Pancreas (tissue), 10 donors: ENCODE data around the gene TPCN2. TPM values are rescaled to one million over a fixed set of nuclear protein-coding genes. Genes with fewer than 3 reads are reported as not detected.

Experiments used
- ATAC-seq, 4 donors: fragments of 200-7000 bp; cut with Tn5 transposase; one replicate each; pipeline versions ENCODE4 v1.8.0 to v1.9.1; 2020; ENCODE audit warnings: mild to moderate bottlenecking in 4 of 4, moderate library complexity in 4 of 4
- DNase-seq, 6 donors: peaks; one replicate each; pipeline ENCODE4 v3.0.0-alpha.2; 2020
- FAIRE-seq: peaks from 2 replicates; lab custom pipeline; 2012; peaks lifted over from hg19 to GRCh38; lab: Jason Lieb, UNC
- H3K27ac ChIP-seq, 4 donors: fragments of 200-600 bp; sonication (generic); 1 replicate in 3 of 4; 2 replicates in 1 of 4; pipeline versions ENCODE4 v1.5.0 to v1.8.0; 2020
- H3K27me3 ChIP-seq, 4 donors: fragments of 200-600 bp; one replicate each; pipeline ENCODE4 v1.8.0; 2021
- H3K36me3 ChIP-seq, 3 donors: fragments of 200-600 bp; sonication (generic) in 1 of 3; one replicate each; pipeline versions ENCODE4 v1.5.0 to v1.8.0; 2020 to 2021
- H3K4me1 ChIP-seq, 3 donors: fragments of 200-600 bp; one replicate each; pipeline ENCODE4 v1.8.0; 2021
- H3K4me3 ChIP-seq, 4 donors: fragments of 200-600 bp; sonication (generic) in 2 of 4; one replicate each; pipeline versions ENCODE4 v1.5.0 to v1.8.0; 2020 to 2021
- H3K9me3 ChIP-seq, 4 donors: fragments of 200-600 bp; one replicate each; pipeline ENCODE4 v1.8.0; 2021
- CTCF ChIP-seq, 4 donors: fragments of 200-600 bp; sonication (generic) in 3 of 4; IDR thresholded peaks; one replicate each; pipeline versions ENCODE4 v1.5.0 to v1.8.0; 2021; ENCODE audit warnings: antibody characterized with exemption in 4 of 4
- WGBS, 2 donors: extraction: QIAGEN DNeasy Blood & Tissue Kit; methylation state at CpG; one replicate each; pipeline ENCODE4 v1.1.7; 2013; 5-methylcytosine and 5-hydroxymethylcytosine counted together
- intact Hi-C, 3 donors: fragments of 100-400 bp; cut with DNase I; formaldehyde crosslinking; loops; one replicate each; pipeline versions ENCODE4 v1.11.1 to v1.14.2; 2022
- polyA plus RNA-seq, 2 donors: library from polyadenylated mRNA; stranded (reverse); fragments of 200-250 nt; gene quantifications; one replicate each; pipeline ENCODE4 v1.2.3, GENCODE V29; 2013
- total RNA-seq, 6 donors: library from RNA; stranded (reverse); fragmentation: NEBNext Ultra II Directional in 4 of 6; extraction: Animal tissue kit (Norgen Biotek cat#: 25700) in 4 of 6; gene quantifications; one replicate each; pipeline versions ENCODE4 v1.2.1 to v1.2.4, GENCODE V29; 2021 to 2023
- donor health status: healthy with polysubstance abuse.
- donor health status: DM: no; HTN: no; CAD: no; lungs with moderate emphysema.
- donor health status: DM: no; HTN: no; CAD: no.
- donor health status: control.
- donor health status: control.
- donor health status: Bipolar disorder and iron deficiency.
- donor health status: DM: yes; HTN: yes; CAD: no.
- donor health status: DM: no; HTN: no; CAD: no.
- donor health status: DM: no; HTN: no; CAD: no.
- donor health status: DM: yes; HTN: yes; CAD: no.

TPCN2 gene
- total and polyA plus RNA-seq, 8 donors = 5.6 to 13.5 (median 9.9) TPM

DNA sequence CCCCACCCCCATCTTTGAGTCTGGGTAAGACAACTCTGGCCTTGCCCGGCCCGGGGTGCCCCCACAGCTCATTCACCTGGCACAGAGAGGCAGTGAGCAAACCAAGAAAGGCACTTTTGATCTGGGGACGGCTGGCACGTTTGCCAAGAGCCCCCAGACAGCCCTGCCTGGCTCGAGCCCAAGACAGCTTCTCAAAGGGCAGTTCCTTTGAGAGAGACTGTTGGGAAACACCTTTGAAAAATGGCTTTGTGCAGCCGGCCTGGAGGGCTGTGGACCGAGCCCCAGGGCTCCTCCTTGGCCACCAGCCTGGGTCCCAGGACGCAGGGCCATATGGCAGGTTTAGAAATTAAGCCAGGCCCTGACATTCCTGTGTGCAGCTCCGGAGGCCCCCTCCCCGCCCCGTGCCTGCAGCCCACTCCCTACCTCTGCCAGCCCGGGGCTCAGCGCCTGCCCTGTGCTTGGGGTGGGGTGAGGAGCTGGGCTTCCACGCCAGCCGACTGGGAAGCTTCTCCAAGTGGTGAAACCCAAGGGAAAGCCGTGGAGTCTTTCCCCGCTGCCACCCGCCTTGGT is 56.8 kb downstream of the TPCN2 start:
- DNase-seq = peak in 2 of 6 donors; percentile 50
- H3K27me3 ChIP-seq = no peaks in the 10 kb centered on the region
- intact Hi-C loops = no loop called here
- no peaks in the 10 kb centered on the region for H3K4me1 ChIP-seq
- no peak overlapping the region for H3K4me3 ChIP-seq
- no peak for FAIRE-seq
- 40 to 42% methylated on average over 18 of the region's 18 CpGs for WGBS, 2 donors
- ATAC-seq = no peak
- H3K27ac ChIP-seq = peak overlapping the region in 1 of 4 donors; percentile 22
- no peaks in the 10 kb centered on the region for H3K9me3 ChIP-seq
- no peak for TF ChIP-seq CTCF (IDR thresholded peaks at IDR 0.05)
- H3K36me3 ChIP-seq = no peaks in the 10 kb centered on the region

GRCh38 chr11:69106031-69106811 is 57.5 kb downstream of the TPCN2 start:
- DNase-seq (peak in 2 of 6 donors; percentile 38 to 60), ATAC-seq (peak; percentile 2 to 33 (median 18)), FAIRE-seq (no peak)
- H3K4me3 ChIP-seq = no peak overlapping the region
- H3K27ac ChIP-seq = peak overlapping the region; percentile 15 to 33 (median 24)
- intact Hi-C loops = no loop called here
- no peak for TF ChIP-seq CTCF (IDR thresholded peaks at IDR 0.05)
- no peaks in the 10 kb centered on the region for H3K36me3 ChIP-seq
- H3K9me3 ChIP-seq = no peaks in the 10 kb centered on the region
- WGBS, 2 donors = 27 to 56% methylated on average over 23 of the region's 23 CpGs
- H3K27me3 ChIP-seq = no peaks in the 10 kb centered on the region
- H3K4me1 ChIP-seq = no peaks in the 10 kb centered on the region

- Histone ChIP-seq H3K27ac (no peak overlapping the region), H3K27me3 (no peaks in the 10 kb centered on the region), H3K36me3 (no peaks in the 10 kb centered on the region), H3K4me1 (no peaks in the 10 kb centered on the region), H3K9me3 (no peaks in the 10 kb centered on the region), H3K4me3 (no peak overlapping the region)
- intact Hi-C loops = no loop called here
- ATAC-seq (no peak), FAIRE-seq (no peak), DNase-seq (no peak)
- no peak for TF ChIP-seq CTCF (IDR thresholded peaks at IDR 0.05)
Measured at GRCh38 chr11:69107413-69107812, 58.7 kb downstream of the TPCN2 start.

GRCh38 chr11:69108030-69108429 is 59.3 kb downstream of the TPCN2 start:
- no peak for TF ChIP-seq CTCF (IDR thresholded peaks at IDR 0.05)
- H3K9me3 ChIP-seq = no peaks in the 10 kb centered on the region
- H3K27me3 ChIP-seq = no peaks in the 10 kb centered on the region
- H3K27ac ChIP-seq = no peak overlapping the region
- peak in 3 of 6 donors; percentile 13 to 52 (median 41) for DNase-seq
- intact Hi-C loops = no loop called here
- FAIRE-seq = no peak
- H3K4me1 ChIP-seq = no peaks in the 10 kb centered on the region
- 91 to 95% methylated on average over 7 of the region's 7 CpGs for WGBS, 2 donors
- no peak overlapping the region for H3K4me3 ChIP-seq
- H3K36me3 ChIP-seq = no peaks in the 10 kb centered on the region
- no peak for ATAC-seq

DNA sequence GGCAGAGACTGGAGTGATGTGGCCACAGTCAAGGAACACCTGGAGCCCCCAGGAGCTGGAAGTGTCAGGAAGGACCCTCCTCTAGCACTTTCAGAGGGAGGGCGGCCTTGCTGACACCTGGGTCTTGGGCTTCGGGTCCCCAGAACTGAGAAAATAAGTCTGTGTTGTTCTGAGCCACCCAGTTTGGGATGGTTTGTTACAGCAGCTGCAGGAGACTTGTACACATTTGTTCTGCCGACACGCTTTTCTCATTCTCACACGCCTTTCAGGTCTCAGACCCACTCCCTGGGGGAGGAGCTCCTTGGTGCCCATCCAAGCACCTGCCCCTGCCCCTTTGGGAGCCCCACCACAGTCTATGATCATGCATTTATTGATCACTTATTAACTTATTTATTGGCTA is 59.8 kb downstream of the TPCN2 start:
- FAIRE-seq = no peak

More for the DNA sequence above, 59.8 kb downstream of the TPCN2 start:
- DNase-seq (peak in 2 of 6 donors; percentile 12 to 16), ATAC-seq (no peak)
- no peaks in the 10 kb centered on the region for H3K4me1 ChIP-seq
- H3K9me3 ChIP-seq = no peaks in the 10 kb centered on the region
- no peak overlapping the region for H3K27ac ChIP-seq
- H3K4me3 ChIP-seq = no peak overlapping the region
- intact Hi-C loops = no loop called here
- WGBS, 2 donors = 95 to 99% methylated on average over 5 of the region's 5 CpGs
- no peaks in the 10 kb centered on the region for H3K27me3 ChIP-seq
- TF ChIP-seq CTCF (IDR thresholded peaks at IDR 0.05) = no peak
- H3K36me3 ChIP-seq = no peaks in the 10 kb centered on the region
